WTC11 (cell line): ENCODE results near the gene TEKT2. TPM values are rescaled to one million over a fixed set of nuclear protein-coding genes. Genes with fewer than 3 reads are reported as not detected.

Experiments
- ATAC-seq: fragments of 200-7000 bp; cut with Tn5 transposase; 2 replicates; pipeline ENCODE4 v1.10.0; 2021; ENCODE audit warnings: mild to moderate bottlenecking, moderate library complexity
- CTCF ChIA-PET: fragments of 300-600 bp; sonication (Branson Sonifier 250); formaldehyde crosslinking; loops from one replicate; lab custom pipeline; 2021; ENCODE audit warnings: antibody characterized with exemption; lab: Charles Lee
- POLR2A ChIA-PET: fragments of 350-600 bp; sonication (Branson Sonifier 250); formaldehyde crosslinking; loops from one replicate; lab custom pipeline; 2021; ENCODE audit warnings: antibody characterized with exemption; lab: Charles Lee
- DNase-seq: peaks from one replicate; pipeline ENCODE4 v3.0.0; 2021; ENCODE audit warnings: low spot score
- H3K27ac Mint-ChIP-seq: 2 replicates; pipeline ENCODE4 v1.8.0; 2021; ENCODE audit warnings: mixed read lengths
- H3K27me3 Mint-ChIP-seq: 2 replicates; pipeline ENCODE4 v1.8.0; 2021; ENCODE audit warnings: low read depth, mild to moderate bottlenecking, moderate library complexity, mixed read lengths
- H3K36me3 Mint-ChIP-seq: 2 replicates; pipeline ENCODE4 v1.8.0; 2021; ENCODE audit warnings: mixed read lengths
- H3K4me1 Mint-ChIP-seq: 2 replicates; pipeline ENCODE4 v1.8.0; 2022; ENCODE audit warnings: mixed read lengths
- H3K4me3 Mint-ChIP-seq: 2 replicates; pipeline ENCODE4 v1.8.0; 2021; ENCODE audit warnings: mild to moderate bottlenecking, moderate library complexity, mixed read lengths
- H3K9me3 Mint-ChIP-seq: 2 replicates; pipeline ENCODE4 v1.8.0; 2021; ENCODE audit warnings: mixed read lengths
- ATF3 ChIP-seq: sonication (generic); formaldehyde crosslinking; conservative IDR thresholded peaks from 2 replicates; pipeline ENCODE4 v1.8.1; 2022; ENCODE audit warnings: mild to moderate bottlenecking, missing genetic modification reagents
- ATF6 ChIP-seq: sonication (generic); formaldehyde crosslinking; IDR thresholded peaks from 2 replicates; pipeline ENCODE4 v1.8.1; 2023; ENCODE audit warnings: mild to moderate bottlenecking, missing genetic modification reagents
- CDX4 ChIP-seq: fragments of 250-450 bp; sonication (Bioruptor Pico); IDR thresholded peaks from 2 replicates; pipeline ENCODE4 v1.9.0; 2021; ENCODE audit warnings: moderate library complexity, mild to moderate bottlenecking, inconsistent platforms, borderline replicate concordance
- CREM ChIP-seq: sonication (generic); formaldehyde crosslinking; IDR thresholded peaks from 2 replicates; pipeline ENCODE4 v1.8.1; 2022; ENCODE audit warnings: mild to moderate bottlenecking, missing genetic modification reagents, moderate library complexity
- CTCF ChIP-seq: fragments of 200-600 bp; IDR thresholded peaks from 2 replicates; pipeline ENCODE4 v1.8.0; 2022; ENCODE audit warnings: antibody characterized with exemption
- E2F4 ChIP-seq: sonication (generic); formaldehyde crosslinking; IDR thresholded peaks from 2 replicates; pipeline ENCODE4 v1.8.1; 2022; ENCODE audit warnings: low read depth, mild to moderate bottlenecking, moderate library complexity, missing genetic modification reagents, borderline replicate concordance
- E2F5 ChIP-seq: sonication (generic); formaldehyde crosslinking; IDR thresholded peaks from 2 replicates; pipeline ENCODE4 v1.8.1; 2022; ENCODE audit warnings: mild to moderate bottlenecking, moderate library complexity, missing genetic modification reagents
- ELF4 ChIP-seq: sonication (generic); formaldehyde crosslinking; IDR thresholded peaks from 2 replicates; pipeline ENCODE4 v1.8.1; 2022; ENCODE audit warnings: low read depth, mild to moderate bottlenecking, moderate library complexity, missing genetic modification reagents
- ERG ChIP-seq: fragments of 250-450 bp; sonication (Bioruptor Pico); IDR thresholded peaks from 2 replicates; pipeline ENCODE4 v1.8.0; 2021; ENCODE audit warnings: mild to moderate bottlenecking
- KAT7 ChIP-seq: sonication (generic); formaldehyde crosslinking; IDR thresholded peaks from 2 replicates; pipeline ENCODE4 v1.8.1; 2023; ENCODE audit warnings: missing genetic modification reagents, mild to moderate bottlenecking, borderline replicate concordance
- MXD4 ChIP-seq: fragments of 250-450 bp; sonication (Bioruptor Pico); IDR thresholded peaks from 2 replicates; pipeline ENCODE4 v1.8.0; 2021; ENCODE audit warnings: mild to moderate bottlenecking, moderate library complexity, borderline replicate concordance
- OVOL2 ChIP-seq: fragments of 250-450 bp; sonication (Bioruptor Pico); IDR thresholded peaks from 2 replicates; pipeline ENCODE4 v1.9.0; 2021; ENCODE audit warnings: mild to moderate bottlenecking, borderline replicate concordance
- PRDM15 ChIP-seq: sonication (generic); formaldehyde crosslinking; IDR thresholded peaks from 2 replicates; pipeline ENCODE4 v1.8.0; 2022; ENCODE audit warnings: missing genetic modification reagents
- SMAD4 ChIP-seq: sonication (generic); formaldehyde crosslinking; IDR thresholded peaks from 2 replicates; pipeline ENCODE4 v1.8.0; 2022; ENCODE audit warnings: mild to moderate bottlenecking, missing genetic modification reagents
- SOX15 ChIP-seq: fragments of 250-450 bp; sonication (Bioruptor Pico); IDR thresholded peaks from 2 replicates; pipeline ENCODE4 v1.9.0; 2021; ENCODE audit warnings: mild to moderate bottlenecking
- TCF7 ChIP-seq: sonication (generic); formaldehyde crosslinking; IDR thresholded peaks from 2 replicates; pipeline ENCODE4 v1.8.0; 2022; ENCODE audit warnings: mild to moderate bottlenecking, low read depth, missing genetic modification reagents, moderate library complexity
- TEAD4 ChIP-seq: sonication (generic); formaldehyde crosslinking; IDR thresholded peaks from 2 replicates; pipeline ENCODE4 v1.8.0; 2022; ENCODE audit warnings: mild to moderate bottlenecking, missing genetic modification reagents
- TP53 ChIP-seq: sonication (generic); formaldehyde crosslinking; IDR thresholded peaks from 2 replicates; pipeline ENCODE4 v1.8.1; 2023; ENCODE audit warnings: mild to moderate bottlenecking, missing genetic modification reagents
- ZNF138 ChIP-seq: sonication (generic); formaldehyde crosslinking; conservative IDR thresholded peaks from 2 replicates; pipeline ENCODE4 v1.8.1; 2022; ENCODE audit warnings: mild to moderate bottlenecking, moderate library complexity, missing genetic modification reagents
- ZNF232 ChIP-seq: sonication (generic); formaldehyde crosslinking; IDR thresholded peaks from 2 replicates; pipeline ENCODE4 v1.8.0; 2022; ENCODE audit warnings: mild to moderate bottlenecking, missing genetic modification reagents
- ZNF281 ChIP-seq: sonication (generic); formaldehyde crosslinking; IDR thresholded peaks from 2 replicates; pipeline ENCODE4 v1.8.0; 2023; ENCODE audit warnings: mild to moderate bottlenecking, missing genetic modification reagents
- ZNF396 ChIP-seq: fragments of 250-450 bp; sonication (Bioruptor Pico); IDR thresholded peaks from 2 replicates; pipeline ENCODE4 v1.8.0; 2021; ENCODE audit warnings: mild to moderate bottlenecking, moderate library complexity, borderline replicate concordance
- ZNF423 ChIP-seq: fragments of 250-450 bp; sonication (Bioruptor Pico); IDR thresholded peaks from 2 replicates; pipeline ENCODE4 v2.1.2; 2022; ENCODE audit warnings: mild to moderate bottlenecking, moderate library complexity
- total RNA-seq: library from RNA; stranded (reverse); gene quantifications from 3 replicates; pipeline ENCODE4 v1.2.3, GENCODE V29; 2021

The TEKT2 gene
- total RNA-seq, 1 experiment from 2014 or later = 1.9 TPM

- TF ChIP-seq PRDM15 (CRISPR knock-in tag) = no peak
- no peak for TF ChIP-seq ELF4
- TF ChIP-seq ZNF396 (CRISPR knock-in tag) = no peak
- TF ChIP-seq ERG (CRISPR knock-in tag) = no peak
- no peak for TF ChIP-seq KAT7
- no peak for TF ChIP-seq CDX4 (CRISPR knock-in tag)
- TF ChIP-seq TP53 (CRISPR knock-in tag) = no peak
- TF ChIP-seq TCF7 (CRISPR knock-in tag) = no peak
- no peak for TF ChIP-seq E2F4
- TF ChIP-seq ZNF232 (CRISPR knock-in tag) = no peak
- no peak for TF ChIP-seq CREM (CRISPR knock-in tag)
- no peak for TF ChIP-seq MXD4
- no peak for TF ChIP-seq ZNF423
- TF ChIP-seq SMAD4 = no peak
These were observed 48.1 kb downstream of the TEKT2 start (continued) for GRCh38 chr1:36132029-36132428.

- no peak overlapping the region for H3K27ac Mint-ChIP-seq
- no peaks in the 10 kb centered on the region for H3K9me3 Mint-ChIP-seq
- no peak for ATAC-seq
- no peak overlapping the region for H3K4me3 Mint-ChIP-seq
- H3K27me3 Mint-ChIP-seq = no peaks in the 10 kb centered on the region
- DNase-seq = no peak
- POLR2A ChIA-PET = interaction anchor here (0.5 kb wide), 1 partner anchor 51 kb away, joined by 3 read pairs; no protein-coding TSS in a partner anchor
- H3K36me3 Mint-ChIP-seq = peaks cover 10% of the 10 kb centered on the region; the same call in 1 of the 2 replicates
- CTCF ChIA-PET = interaction anchor here (1.2 to 5.5 kb wide), 17 partner anchors 12 to 209 kb away, joined by 3 to 142 read pairs (median 11); partner anchors contain the start of genes TEKT2, THRAP3 and TRAPPC3
- peaks cover 6% of the 10 kb centered on the region for H3K4me1 Mint-ChIP-seq
- no peak for TF ChIP-seq SOX15 (CRISPR knock-in tag)
- no peak for TF ChIP-seq TCF7 (CRISPR knock-in tag)
- no peak for TF ChIP-seq ATF6
- TF ChIP-seq TEAD4 (CRISPR knock-in tag) = no peak
- no peak for TF ChIP-seq E2F5 (CRISPR knock-in tag)
- no peak for TF ChIP-seq ZNF138 (CRISPR knock-in tag)
- TF ChIP-seq ATF3 (CRISPR knock-in tag) = no peak
- no peak for TF ChIP-seq OVOL2 (CRISPR knock-in tag)
- TF ChIP-seq CTCF = no peak
- TF ChIP-seq ZNF281 (CRISPR knock-in tag) = no peak
These were observed 49.6 kb downstream of the TEKT2 start for GRCh38 chr1:36133484-36133883.
